GM18505 (cell line): Measurements from ENCODE around the gene PXDN.

ENCODE experiments used
- ATAC-seq: cut with Tn5 transposase; IDR thresholded peaks from one replicate; pipeline ENCODE4 v1.9.1; 2021; ENCODE audit not compliant: unreplicated experiment
- POLR2A ChIP-seq: IDR thresholded peaks from 4 replicates; pipeline ENCODE4 v1.6.1; 2011; ENCODE audit warnings: borderline replicate concordance; ENCODE audit not compliant: insufficient read depth, insufficient read length; ENCODE audit errors: extremely low read depth

PXDN gene

GRCh38 chr2:1754046-1754445 lies 9.7 kb upstream of the PXDN start:
- no peak for TF ChIP-seq POLR2A
- no peak for ATAC-seq

GRCh38 chr2:1752751-1753150 lies 8.4 kb upstream of the PXDN start:
- no peak for ATAC-seq
- no peak for TF ChIP-seq POLR2A

GRCh38 chr2:1751767-1752725 lies 7.7 kb upstream of the PXDN start:
- no peak for TF ChIP-seq POLR2A
- ATAC-seq = no peak

DNA sequence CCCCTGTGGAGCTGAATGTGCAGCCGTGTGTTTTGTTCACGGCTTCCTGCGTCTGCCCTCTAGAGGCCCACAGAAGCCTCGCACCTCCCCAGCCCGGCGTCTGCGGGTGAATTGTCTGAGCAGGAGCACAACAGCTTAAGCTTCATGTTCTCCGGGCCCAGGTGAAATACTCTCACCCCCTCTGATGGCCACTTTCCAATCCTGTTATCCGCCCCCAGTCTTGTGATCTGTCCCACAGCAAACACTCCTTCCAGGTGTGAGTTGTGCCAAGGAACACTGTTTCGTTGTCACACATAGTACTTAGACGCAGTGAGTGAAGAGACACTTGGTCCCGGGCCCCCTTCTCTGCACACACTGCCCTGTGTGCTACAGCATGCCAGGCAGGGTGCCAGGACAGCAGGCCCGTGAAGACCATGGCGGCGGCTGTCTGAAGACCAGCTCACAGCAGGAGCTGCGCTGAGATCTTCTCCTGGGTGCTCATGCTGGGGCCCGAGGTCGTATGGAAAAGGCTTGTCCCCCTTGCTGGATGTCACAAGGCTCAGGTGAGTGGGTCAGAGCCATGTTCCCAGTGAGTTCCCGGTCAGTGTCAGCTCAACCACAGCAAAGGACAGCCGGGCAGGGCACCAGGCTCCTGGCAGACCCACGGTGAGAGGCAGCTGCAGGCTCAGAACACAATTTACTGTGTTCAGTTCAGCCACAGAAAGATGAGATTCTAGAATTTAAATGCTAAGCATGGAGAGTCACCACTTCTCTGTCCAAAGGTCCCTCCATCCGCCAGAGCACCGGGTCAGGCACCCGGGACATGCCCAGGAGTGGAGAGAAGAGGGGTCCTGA lies 6.8 kb upstream of the PXDN start:
- ATAC-seq = peak; percentile 68
- TF ChIP-seq POLR2A = no peak

DNA sequence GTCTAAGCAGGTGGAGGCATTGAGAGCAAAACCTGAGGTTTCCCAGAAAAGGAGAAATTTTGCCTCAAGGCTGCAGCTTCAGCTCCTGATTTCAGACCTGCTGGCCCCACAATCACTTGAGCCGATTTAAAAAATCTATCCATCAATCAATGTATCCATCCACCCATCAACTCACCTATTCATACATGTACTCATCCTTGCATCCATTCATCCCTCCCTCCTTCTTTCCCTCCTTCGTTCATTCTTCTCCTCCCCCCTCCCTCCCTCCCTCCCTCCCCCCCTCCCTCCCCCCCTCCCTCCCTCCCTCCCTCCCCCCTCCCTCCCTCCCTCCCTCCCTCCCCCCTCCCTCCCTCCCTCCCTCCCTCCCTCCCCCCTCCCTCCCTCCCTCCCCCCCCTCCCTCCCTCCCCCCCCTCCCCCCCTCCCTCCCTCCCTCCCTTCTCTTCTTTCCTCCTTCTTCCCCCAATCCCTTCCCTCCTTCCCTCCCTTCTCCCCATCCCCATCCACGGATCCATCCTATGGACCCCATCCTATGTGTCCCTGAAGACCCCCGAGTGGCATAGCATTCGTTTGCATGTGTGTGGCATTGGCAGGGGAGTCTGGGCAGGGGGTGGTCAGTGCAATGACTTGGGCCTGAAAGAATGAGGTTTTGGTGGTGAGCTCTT lies 6.1 kb upstream of the PXDN start:
- no peak for TF ChIP-seq POLR2A
- ATAC-seq = no peak

DNA sequence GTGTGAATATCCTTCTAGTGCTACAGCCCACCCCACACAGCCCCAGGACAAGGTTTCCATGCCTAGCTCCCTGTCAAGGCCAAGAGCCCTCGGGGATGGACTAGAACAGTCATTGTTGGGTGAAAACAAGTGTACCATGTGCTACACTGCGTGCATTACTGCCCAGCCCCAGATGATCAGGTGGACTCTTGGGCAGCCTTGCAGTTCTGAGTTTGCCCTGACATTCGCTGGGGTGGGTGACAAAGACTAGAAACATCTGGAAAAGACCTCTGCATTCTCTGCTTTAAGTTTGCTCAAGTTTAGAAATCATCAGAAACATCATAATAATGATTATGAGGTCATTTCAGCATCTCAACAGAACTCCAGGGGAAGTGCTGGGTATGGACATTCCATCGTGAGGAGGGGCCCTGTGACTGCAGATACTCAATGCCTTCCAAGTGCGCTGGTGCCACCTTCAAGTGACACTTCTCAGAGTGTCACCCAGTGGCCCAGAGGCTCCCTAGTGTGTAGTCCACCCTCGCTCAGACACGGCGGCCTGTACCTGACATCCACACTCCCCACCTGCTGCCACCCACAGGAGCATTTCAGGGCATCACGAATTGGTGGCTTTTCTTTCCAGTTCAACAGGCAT lies 5.3 kb upstream of the PXDN start:
- TF ChIP-seq POLR2A = no peak
- ATAC-seq = no peak

DNA sequence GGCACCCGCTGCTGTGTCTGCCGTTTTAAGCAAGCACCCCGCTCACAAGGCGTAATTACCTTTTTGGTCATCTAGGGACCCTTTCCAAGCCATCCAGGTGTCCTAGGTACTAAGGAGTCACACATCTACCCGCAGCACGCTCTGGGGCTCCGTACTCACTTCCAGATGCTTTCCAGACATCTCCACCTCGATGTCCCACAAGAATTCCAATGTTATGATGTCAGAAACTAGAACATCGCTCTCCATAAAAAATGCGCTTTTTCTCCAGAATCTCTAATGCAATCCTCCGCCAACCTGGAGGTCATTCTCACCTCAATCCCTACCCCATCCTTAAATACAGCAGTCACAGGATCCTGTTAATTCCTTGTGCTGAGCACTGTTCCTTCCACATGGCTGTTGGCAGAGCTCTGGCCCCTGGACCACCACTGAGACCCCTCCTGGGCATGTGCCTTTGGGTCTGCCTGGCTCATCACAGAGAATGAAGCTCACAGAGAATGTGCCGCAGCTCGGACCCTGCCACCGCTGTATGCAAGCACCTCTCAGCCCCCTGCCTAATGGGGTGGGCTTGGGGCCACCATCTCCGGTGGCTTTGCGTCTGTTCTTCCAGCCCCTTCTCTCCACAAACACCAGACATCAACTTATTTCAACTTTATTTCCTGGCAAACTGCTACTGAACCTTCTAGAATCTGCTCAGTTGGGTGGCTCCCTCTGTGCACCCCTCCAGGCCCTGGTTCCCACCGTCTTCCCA lies 4.6 kb upstream of the PXDN start:
- no peak for TF ChIP-seq POLR2A
- ATAC-seq = no peak

GRCh38 chr2:1748176-1748740 lies 3.9 kb upstream of the PXDN start:
- no peak for TF ChIP-seq POLR2A
- no peak for ATAC-seq

DNA sequence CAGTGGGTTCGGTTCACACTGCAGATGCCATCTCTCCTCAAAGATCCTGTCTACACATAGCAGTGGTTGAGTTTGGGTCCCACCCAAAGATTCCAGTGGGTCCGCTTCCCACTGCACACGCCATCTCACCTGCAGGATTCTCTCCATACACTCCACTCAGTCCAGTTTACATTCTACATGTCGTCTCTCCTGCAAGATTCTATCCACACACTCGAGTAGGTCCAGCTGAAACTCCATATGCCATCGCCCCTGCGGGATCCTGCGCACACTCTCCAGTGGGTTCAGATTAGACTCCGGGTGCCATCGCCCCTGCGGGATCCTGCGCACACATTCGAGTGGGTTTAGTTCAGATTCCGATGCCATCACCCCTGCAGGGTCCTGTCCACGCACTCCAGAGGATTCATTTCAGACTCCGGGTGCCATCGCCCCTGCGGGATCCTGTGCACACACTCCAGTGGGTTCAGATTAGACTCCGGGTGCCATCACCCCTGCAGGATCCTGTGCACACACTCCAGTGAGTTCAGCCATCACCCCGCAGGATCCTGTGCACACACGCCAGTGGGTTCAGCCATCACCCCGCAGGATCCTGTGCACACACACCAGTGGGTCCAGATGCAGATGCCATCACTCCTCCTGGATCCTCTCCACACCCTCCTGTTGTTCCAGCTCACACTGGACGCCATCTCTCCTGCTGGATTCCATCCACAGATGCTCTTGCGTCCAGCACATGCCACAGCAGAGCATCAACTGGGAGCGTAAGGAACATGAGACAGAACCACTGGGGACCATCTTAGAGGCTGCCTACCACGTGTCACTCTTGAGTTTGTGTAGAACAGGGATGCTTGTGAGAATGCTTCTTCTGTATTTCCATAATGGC lies 3.0 kb upstream of the PXDN start:
- no peak for TF ChIP-seq POLR2A
- no peak for ATAC-seq

GRCh38 chr2:1746174-1747064 lies 2.1 kb upstream of the PXDN start:
- no peak for TF ChIP-seq POLR2A

More at GRCh38 chr2:1746174-1747064, 2.1 kb upstream of the PXDN start:
- ATAC-seq = no peak
